ENCODE data around the gene ICAM1.

Gene ICAM1

DNA sequence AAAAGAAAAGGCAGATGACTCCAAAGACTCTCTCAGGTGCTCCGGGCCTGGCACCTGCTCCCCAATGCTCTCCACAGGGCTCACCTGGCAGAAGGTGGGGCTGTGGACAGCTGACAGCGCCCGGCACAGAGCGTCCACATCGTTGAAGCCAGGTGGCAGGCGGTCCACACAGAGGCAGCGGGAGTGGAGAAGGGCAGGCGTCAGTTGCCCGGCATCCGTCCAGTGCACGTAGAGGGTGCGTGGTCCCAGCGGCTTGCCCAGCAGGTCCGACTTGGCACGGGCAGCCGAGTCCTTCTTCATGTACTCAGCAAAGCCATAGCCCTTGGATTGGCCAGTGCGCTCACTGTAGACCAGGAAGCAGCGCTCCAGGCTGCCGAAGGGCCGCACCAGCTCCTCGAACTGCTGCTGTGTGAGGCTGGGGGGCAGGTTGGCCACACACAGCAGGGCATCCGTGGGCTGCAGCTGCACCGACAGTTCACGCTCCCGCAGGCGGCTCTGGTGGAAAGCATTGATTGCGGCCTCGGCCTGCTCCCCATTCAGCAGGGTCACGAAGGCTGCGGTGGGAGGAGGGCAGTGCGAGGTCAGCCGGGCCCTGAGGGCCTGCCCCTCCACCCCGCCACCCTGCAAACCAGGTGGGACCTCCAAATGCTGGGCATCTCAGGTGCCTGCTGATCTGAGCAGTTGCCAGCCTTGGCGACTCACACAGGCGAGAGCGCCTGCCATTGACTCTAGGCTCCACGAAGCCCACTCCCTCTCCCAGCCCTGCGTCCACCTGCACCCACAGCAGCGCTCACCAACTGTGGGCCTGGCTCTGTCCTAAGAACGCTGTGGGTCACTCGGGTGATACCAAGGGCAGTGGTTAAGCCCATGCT, 57.9 kb downstream of the ICAM1 start:
- no peak for DNase-seq

GRCh38 chr19:10329555-10329954, 58.6 kb downstream of the ICAM1 start:
- no peak for DNase-seq

DNA sequence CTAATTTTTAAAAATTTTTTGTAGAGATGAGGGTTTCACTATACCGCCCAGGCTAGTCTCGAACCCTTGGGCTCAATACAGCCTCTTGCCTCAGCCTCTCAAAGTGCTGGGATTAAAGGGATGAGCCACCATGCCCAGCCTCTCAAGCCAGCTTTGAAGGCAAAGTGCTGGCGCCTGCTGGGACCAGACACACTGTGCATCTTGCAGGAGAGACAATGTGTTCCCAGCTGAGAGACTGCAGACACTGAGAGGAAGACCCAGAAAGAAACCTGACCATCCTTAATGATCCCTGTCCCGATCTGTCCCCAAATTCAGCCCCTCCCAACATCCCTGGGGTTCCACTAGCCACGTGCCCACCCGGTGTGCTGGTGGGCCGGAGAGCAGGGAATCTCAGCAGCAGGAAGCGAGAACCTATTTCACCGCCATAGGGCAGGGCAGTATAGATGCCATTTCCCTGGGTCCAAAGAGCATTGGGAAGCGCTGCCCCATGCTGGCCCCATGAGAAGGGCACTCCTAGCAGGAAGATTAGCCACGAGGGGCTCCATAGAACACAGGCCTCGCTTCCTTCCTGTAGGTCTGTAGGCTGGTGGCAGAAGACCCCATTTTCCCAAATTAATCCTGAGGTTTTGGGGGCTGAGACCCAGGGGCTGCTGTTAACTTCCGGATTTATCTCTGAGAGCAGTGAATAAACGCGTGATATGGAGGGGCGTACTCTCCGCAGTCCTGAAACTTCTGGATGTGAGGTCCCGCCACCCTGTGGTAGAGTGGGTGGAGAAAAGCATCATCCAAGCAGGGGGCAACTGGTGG, 61.4 kb downstream of the ICAM1 start:
- DNase-seq, result no peak

DNA sequence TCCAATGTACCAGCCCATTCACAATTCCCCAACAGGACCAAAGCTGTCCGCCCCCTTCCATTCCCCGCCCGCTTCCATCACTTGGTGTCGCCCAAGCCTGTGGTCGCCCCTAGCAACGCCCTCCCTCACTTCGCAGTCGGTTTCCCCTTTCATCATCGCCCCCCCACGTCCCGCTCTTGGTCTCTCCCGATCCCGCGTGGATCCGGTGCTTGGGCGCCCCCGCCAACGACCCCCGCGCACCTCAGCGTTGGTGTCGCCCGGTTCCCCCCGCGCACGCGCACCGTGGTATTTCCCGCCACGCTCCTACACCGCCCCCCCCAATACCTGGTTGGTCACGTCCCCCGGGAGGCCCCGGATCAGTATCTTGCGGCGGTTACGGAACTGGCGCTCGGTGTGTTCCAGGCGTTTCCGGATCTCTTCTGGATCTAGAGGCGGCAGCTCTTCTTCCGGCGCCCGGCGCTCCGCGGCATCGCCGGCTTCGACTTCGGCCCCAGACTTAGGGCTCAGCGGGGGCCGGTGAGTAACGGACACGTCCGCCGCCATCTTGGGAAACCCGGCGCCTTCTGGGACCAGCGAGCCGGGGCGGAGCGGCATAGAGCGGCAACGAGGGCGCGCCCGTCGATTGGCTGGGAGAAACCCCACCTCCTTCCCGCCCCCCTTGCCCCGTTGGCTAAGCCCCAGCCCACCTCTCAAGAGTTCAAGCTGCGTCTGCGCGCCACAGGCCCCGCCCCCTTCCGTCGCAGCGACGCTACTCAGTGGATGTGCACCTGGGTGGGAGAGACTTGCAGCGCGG, 62.2 kb downstream of the ICAM1 start, which contains the start of gene RAVER1:
Gene RAVER1, minus strand, starts transcription at position 565 of the 793 bp plus-strand sequence. Its CDS starts 22 bp downstream, at position 543.
- peak; percentile 97 for DNase-seq

- DNase-seq, result no peak
Observed at GRCh38 chr19:10333758-10334587, 63.1 kb downstream of the ICAM1 start.

DNA sequence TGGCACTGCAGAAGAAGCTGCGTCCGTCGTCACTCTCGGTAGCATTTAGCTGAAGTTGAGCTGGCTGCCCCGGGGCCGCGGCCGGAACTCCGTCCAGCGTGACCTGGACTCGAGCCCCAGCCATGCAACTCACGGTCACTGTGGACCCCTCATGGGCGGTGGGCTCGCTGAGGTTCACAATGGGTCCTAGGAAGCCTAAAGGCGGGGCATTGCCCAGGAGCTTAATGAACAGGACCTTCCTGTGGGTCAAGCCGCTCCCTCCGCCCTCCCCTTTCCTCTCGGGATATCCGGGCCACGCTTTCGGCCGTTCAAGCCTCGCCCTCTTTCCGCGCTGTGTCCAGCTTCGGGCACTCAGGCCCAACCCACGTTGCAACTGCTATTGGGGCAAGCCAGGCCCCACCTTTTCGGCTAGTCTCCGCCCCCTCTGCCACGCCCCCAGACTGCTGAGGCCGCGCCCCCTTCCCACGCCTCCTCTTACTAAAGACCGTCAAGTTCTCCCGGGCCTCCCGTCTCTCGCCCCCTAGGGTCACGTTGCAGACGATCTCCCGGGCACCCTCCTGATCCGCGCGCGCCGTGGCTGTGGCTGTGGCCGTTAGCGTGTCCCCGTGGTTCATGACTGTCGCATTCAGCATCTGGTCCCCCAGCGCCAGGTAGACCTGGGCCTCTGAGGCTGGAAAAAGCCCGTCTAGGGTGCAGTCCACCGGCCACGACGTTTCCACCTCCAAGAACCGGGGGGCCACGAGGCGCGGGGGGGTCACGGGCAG, 63.9 kb downstream of the ICAM1 start:
- peak; percentile 41 for DNase-seq

GRCh38 chr19:10335352-10335985, 64.5 kb downstream of the ICAM1 start:
- DNase-seq, result no peak

Data from activated T-cell treated with anti-CD3 and anti-CD28 coated beads, Interleukin-2, amount 50 U/mL, for 1 hour (primary cell).